Epithelial cell of esophagus (primary cell): ENCODE data around the gene TTC34.

ENCODE experiments used
- DNase-seq: peaks from one replicate; pipeline ENCODE4 v3.0.0; 2010; ENCODE audit warnings: low read depth
- H3K4me3 ChIP-seq: 2 replicates; pipeline ENCODE4 v1.5.1; 2011; ENCODE audit warnings: mild to moderate bottlenecking, low read length, control low read depth
- TF ChIP-seq, protein P1 (sequence below): IDR thresholded peaks from 2 replicates; pipeline ENCODE4 v1.5.1; 2011; ENCODE audit warnings: low read depth, mild to moderate bottlenecking, low read length, control low read depth, inconsistent platforms; ENCODE audit not compliant: insufficient read depth; ENCODE audit errors: missing control alignments

TTC34 gene

DNA sequence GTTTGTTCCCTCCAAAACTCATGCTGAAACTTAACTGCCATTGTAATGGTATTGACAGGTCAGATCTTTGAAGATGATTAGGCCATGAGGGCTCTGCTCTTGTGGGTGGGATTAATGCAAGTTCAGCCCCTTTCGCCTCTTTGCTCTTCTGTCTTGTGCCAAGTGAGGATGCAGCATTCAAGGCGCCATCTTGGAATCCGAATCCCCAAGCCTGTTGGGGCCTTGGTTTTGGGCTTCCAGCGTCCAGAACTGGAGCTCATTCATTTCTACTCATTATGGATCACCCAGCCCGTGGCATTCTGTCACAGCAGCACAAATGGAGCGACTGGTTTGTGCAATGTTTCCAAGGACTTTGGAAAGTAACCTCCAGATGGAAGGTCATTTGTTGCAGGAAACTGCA is 5.6 kb downstream of the TTC34 start:
- TF ChIP-seq, protein P1, sequence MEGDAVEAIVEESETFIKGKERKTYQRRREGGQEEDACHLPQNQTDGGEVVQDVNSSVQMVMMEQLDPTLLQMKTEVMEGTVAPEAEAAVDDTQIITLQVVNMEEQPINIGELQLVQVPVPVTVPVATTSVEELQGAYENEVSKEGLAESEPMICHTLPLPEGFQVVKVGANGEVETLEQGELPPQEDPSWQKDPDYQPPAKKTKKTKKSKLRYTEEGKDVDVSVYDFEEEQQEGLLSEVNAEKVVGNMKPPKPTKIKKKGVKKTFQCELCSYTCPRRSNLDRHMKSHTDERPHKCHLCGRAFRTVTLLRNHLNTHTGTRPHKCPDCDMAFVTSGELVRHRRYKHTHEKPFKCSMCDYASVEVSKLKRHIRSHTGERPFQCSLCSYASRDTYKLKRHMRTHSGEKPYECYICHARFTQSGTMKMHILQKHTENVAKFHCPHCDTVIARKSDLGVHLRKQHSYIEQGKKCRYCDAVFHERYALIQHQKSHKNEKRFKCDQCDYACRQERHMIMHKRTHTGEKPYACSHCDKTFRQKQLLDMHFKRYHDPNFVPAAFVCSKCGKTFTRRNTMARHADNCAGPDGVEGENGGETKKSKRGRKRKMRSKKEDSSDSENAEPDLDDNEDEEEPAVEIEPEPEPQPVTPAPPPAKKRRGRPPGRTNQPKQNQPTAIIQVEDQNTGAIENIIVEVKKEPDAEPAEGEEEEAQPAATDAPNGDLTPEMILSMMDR = no peak
- H3K4me3 ChIP-seq = no peak overlapping the region
- DNase-seq = no peak

DNA sequence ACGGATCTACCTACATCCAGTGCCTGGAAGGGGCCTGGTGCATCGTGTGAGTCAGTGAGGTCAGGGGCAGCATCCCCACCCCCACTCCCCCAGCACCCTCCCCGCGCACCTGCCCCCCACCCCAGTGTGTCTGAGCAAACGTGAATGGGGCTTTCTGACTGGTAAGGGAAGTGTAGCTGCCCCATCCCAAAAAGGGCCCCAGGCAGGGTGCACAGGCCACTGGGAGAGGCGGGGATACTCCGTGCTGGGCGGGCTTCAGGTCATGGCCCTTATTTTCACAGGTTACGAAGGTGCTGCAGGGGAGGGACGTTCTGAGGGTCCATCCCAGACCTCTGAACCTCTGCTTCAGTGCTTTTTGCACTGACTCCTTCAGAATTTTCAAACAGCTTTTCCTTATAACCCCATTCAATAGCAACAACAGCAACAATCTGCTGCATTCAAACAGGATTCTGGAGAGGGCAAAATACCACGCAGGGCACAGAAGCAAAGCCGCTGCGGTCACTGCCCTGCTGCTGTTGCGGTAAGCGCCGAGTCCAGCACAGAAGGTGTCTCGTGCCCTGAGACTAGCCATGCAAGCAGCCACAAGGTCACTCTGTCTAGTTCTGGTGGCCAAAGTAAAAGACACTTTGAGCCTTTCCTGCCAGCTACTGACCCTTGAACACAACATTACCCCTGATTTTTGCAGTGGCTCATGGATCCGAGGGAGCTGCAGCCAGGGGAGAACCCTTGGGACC is 10.3 kb downstream of the TTC34 start:
- no peak for DNase-seq
- H3K4me3 ChIP-seq = no peak overlapping the region
- TF ChIP-seq, protein P1 = no peak

DNA sequence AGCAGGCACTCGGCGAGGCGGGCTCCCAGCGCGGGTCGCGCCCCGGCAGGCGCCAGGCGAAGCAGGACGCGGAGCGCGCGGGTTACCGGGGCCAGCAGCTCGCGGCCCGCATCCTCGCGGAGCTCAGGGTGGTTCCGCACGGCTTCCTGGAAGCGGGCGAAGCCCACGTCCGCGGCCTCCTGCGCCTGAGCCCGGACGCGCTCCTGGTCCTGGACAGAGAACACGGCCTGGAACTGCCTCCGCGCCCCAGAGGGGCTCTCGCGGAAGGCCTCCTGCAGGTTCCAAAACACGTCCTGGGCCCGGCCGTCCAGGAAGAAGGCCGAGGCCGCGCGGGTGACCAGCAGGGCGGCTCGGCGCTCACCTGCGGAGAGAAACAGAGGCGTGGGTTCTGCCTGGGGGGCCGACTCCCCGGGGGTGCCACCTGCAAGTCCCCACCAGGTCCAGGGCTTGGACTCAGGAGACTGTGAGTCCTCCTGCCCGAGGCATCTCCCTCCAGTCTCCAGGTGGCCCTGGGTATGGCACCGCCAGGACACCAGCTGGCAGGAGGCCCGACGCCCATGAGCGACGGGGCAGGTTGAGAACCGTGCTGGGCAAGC is 11.4 kb downstream of the TTC34 start:
- TF ChIP-seq, protein P1 = no peak
- H3K4me3 ChIP-seq = no peak overlapping the region
- no peak for DNase-seq

DNA sequence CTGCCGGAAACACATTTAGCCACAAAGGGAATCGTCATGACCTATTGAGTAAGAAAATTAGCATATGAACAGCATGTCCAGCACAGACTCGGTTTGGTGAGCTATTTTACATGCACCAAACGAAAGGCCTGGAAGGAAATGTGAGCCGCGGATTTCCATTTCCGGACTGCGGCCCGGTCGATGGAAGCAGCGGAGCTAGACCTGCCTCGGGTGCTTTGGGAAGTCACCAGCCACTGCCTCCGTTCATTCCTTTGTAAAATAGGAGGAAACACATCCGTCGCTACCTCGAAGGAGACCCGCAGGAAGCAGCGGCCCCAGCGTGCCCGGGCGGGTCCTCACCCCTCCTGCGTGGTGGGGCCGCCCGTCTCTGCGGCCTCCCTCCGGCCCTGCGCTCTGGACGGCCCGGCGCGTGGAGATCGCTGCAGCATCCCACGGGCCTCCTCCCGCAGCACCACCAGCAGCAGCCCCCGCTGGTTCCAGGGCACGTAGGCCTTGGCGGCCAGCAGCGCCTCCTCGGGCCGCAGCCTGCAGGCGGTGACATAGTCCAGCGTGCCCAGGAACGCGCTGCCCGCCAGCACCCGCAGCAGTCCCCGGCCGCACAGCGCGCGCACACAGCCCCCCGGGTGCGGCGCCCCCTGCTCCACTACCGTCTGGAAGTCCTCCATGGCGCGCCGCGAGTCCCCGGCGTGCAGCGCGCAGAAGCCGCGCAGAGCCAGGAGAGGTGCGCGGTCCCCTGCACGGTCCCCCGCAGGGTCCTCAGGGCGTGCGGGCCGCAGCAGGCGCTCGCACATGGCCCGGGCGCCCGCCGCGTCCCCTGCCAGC is 12.1 kb downstream of the TTC34 start:
- no peak overlapping the region for H3K4me3 ChIP-seq

DNA sequence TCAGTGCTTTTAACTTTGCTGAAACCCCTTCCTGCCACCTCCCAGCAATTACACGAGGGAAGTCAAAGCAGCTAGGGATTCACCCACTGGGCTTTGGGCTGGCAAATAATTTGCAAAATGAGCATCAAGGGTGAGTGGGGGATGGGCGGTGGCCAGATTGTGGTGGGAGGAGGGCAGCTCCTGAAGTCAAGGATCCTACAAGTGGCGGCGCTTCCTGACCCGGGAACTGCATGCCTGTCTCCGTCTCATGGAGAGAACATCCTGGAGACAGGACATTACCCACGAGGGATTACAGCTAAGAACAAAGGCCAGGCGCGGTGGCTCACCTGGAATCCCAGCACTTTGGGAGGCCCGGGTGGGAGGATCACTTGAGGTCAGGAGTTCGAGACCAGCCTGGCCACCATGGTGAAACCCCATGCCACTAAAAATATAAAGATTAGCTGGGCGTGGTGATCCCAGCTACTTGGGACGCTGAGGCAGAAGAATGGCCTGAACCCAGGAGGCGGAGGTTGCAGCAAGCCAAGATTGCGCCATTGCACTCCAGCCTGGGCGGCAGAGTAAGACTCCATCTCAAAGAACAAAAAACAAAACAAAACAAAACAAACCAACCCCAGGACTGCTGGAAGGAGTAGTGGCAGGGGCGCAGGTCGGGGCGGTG is 12.9 kb downstream of the TTC34 start:
- no peak for DNase-seq
- no peak overlapping the region for H3K4me3 ChIP-seq
- TF ChIP-seq, protein P1 = no peak

More for the DNA sequence above, 12.1 kb downstream of the TTC34 start:
- DNase-seq = no peak
- TF ChIP-seq, protein P1 = no peak

DNA sequence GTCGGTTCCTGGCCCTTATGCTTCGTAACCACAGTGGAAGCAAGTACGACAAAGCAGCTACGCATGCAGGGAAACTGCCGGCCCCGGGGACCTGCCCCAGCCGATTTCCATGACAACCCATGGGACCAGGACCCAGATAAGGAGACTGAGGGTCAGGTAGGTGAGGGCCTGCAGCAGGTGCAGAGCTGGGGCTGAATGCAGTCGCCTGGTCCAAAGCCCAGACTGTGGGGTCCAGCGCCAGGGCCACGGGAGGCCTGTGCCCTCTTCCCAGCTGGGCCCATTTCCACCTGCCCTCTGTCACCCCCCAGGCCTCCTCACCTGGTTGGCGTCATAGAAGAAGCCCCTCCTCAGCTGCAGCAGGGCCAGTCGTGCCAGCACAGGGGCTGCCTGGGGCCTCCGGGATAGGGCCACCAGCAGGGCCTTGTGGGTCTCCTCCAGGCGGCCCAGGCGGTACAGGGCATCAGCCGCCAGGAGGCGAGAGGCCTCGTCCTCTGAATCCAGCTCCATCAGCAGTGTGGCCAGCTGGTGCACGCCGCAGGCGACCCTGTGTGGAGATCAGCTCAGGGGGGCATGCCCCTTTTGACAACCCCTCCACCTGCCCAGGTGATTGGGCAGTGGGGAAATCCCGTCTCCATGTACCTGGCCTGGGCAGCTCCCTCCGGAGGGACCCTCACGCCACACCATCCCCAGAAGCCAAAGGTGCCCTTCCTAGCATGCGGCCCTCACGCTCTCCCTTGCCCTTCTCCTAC is 14.2 kb downstream of the TTC34 start:
- no peak for DNase-seq
- H3K4me3 ChIP-seq = no peak overlapping the region
- TF ChIP-seq, protein P1 = no peak
